HG03139 (cell line): ENCODE results near the gene RIC8A.
A peak's percentile ranks its signal among the peaks of the same experiment; 100 is the strongest.

Source experiments
- ATAC-seq: cut with Tn5 transposase; IDR thresholded peaks from one replicate; pipeline ENCODE4 v1.9.1; 2021; ENCODE audit not compliant: unreplicated experiment

Gene RIC8A

DNA sequence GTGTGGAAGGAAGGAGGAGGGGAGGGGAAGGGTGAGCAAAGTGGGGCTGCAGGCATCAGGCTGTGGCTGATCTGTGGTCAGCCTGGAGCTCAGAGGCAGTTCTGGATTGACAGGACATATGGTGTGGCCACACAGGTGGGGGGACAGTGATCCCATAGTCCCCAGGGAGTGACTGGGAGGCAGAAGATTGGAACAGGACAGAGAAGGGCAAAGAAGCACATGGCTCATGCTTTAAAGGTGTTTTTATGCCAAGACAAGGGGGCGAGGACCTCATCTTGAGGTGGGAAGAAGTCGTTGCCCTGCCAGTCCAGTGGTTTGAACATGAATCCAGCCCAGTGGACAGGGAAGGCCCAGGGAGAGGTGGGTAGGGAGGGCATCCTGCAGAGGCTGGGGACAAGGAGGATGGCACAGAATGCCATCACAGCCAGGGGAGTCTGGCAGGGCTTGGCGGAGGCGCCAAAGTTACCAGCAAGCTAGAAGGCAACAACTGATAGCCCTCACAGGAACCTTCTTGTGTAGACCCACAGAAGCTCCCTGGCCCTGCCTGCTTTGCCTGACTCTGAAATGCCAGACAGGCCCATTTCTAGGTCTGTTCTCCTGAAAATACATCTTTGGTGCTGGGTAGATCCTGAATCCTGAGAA, 3.4 kb upstream of the RIC8A start:
- ATAC-seq = no peak

- ATAC-seq = no peak
These were observed 2.9 kb upstream of the RIC8A start for GRCh38 chr11:204587-205109.

DNA sequence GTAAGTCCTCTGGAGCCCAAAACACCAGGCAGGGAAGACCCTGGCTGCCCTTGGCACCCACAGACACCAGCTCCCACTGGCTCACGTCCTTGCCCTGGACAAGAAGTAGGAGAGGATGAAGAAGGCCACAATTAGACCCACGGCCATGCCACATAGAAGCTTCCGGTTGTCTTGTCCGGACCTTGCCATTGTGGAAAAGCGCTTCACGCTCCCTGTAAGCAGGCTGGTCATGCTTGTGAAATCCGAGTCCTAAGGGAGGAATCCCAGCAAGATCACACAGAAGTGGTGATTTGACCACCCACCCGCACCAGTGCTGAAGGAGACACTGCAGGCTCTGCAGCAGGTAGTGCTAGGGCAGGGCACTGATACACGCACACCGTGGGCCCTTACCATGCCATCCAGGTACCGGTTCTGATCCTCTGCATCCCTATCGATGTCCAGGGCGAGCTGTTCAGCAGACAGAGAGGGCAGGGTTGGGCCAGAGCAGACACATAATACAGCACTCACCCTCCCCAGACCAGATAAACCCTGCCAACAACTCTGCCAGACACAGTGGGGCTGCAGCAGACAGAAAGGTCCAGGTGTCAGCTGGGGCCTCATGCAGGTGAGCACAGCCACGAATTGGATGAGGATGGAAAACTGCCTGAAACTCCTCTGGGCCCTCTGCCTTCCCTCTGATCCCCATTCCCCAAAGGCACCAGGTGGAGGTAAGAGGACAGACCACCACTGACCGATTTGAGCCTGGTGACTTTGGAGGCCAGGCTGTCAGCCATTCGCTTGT, 2.1 kb upstream of the RIC8A start:
- ATAC-seq = no peak

DNA sequence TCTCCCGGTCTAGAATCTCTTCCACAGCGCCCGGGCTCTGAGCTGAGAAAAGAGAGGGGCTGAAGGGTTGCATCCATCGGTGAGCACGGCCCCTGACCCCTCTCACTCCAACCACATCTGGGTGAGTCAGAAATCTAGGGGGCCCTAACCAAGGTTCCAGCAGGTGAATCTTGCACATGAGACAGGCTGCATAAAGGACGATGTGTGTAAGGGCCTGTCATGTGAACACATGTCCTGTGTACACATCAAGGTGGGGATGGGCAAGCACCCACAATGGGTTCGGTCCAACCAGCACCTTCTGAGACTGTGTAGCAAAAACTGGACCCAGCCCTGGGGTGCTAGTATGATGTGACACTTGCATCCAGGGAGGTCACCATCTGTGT, 1.5 kb upstream of the RIC8A start:
- ATAC-seq = no peak

GRCh38 chr11:206526-207207, 841 bp upstream of the RIC8A start:
- peak; percentile 7 for ATAC-seq

DNA sequence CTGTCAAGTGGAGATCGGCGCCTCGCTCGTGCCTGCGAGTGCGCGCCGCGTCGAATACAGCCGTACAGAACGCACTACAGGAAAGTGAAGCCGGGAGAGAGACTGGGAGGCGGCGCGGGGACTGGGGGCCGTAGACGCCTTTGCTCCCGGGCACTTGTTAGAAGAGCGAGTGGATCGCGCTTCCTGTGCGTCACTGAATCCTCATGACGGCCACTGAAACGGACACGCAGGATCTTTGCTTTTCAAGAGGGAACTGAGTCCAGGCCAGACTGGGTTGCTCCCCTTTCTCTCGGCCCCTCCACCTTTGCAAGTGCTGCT, 314 bp downstream of the RIC8A start:
- peak; percentile 11 for ATAC-seq

GRCh38 chr11:208181-208916, 841 bp downstream of the RIC8A start:
- ATAC-seq = no peak

DNA sequence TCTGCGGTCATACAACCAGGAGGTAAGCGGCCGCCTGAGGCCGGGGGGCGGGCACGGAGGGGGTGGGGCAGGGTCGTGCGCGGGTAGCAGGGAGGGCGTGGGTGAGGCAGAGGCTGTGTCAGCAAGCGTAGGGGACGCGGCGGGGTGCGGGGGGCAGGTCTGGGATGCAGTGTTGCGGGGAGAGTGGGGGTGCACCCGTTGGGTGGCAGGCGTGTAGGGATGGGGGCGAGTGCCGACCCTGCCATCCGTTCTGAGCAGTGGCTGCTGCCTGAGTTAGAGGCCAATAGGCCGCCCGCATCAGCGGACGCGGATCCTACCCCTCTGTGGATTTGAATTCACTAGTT, 1.4 kb downstream of the RIC8A start:
- ATAC-seq = no peak

DNA sequence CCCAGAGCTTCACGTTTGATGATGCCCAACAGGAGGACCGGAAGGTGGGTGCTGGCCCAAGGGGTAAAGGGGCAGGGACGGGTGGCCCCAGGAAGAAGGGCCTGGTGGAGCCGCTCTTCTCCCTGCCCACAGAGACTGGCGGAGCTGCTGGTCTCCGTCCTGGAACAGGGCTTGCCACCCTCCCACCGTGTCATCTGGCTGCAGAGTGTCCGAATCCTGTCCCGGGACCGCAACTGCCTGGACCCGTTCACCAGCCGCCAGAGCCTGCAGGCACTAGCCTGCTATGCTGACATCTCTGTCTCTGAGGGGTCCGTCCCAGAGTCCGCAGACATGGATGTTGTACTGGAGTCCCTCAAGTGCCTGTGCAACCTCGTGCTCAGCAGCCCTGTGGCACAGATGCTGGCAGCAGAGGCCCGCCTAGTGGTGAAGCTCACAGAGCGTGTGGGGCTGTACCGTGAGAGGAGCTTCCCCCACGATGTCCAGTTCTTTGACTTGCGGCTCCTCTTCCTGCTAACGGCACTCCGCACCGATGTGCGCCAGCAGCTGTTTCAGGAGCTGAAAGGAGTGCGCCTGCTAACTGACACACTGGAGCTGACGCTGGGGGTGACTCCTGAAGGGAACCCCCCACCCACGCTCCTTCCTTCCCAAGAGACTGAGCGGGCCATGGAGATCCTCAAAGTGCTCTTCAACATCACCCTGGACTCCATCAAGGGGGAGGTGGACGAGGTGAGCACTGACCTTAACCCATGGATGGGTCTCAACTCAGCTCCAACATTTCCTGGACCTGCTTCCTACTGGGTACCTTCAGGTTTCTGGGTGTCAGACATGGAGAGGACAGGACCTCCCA, 2.0 kb downstream of the RIC8A start:
- ATAC-seq = no peak

- no peak for ATAC-seq
These were observed 2.8 kb downstream of the RIC8A start for GRCh38 chr11:210122-210802.

- no peak for ATAC-seq
These were observed 3.3 kb downstream of the RIC8A start for GRCh38 chr11:210803-211180.

DNA sequence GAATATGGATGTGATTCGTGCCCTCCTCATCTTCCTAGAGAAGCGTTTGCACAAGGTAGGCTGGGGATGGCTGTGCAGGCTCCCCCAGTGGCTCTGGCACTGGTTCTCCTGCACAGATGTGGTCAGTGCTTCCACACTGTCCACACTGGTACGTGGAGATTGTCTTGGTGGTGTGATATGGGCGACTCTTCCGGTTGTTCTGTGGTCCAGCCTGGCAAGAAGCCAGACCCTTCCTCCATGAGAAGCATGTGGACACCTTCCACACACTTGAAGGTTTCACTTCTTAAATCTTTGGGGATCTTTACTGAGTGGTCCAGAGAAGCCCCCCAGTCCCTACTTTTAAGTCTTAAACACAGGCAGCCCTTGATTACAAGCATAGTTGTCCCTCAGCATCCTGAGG, 3.8 kb downstream of the RIC8A start:
- ATAC-seq = no peak

- no peak for ATAC-seq
These were observed 4.2 kb downstream of the RIC8A start for GRCh38 chr11:211741-212140.

- no peak for ATAC-seq
These were observed 4.9 kb downstream of the RIC8A start for GRCh38 chr11:212150-213100.

- ATAC-seq = no peak
These were observed 5.6 kb downstream of the RIC8A start for GRCh38 chr11:213111-213510.

DNA sequence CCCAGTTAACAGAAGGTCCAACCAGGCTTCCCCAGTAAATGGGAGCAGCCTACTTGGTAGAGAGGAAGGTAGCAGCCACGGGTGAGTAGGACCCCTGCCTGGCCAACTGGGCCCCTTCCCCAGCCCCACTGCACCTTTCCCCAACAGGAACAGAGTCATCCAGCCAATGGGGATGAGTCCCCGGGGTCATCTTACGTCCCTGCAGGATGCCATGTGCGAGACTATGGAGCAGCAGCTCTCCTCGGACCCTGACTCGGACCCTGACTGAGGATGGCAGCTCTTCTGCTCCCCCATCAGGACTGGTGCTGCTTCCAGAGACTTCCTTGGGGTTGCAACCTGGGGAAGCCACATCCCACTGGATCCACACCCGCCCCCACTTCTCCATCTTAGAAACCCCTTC, 6.6 kb downstream of the RIC8A start:
- ATAC-seq = no peak

DNA sequence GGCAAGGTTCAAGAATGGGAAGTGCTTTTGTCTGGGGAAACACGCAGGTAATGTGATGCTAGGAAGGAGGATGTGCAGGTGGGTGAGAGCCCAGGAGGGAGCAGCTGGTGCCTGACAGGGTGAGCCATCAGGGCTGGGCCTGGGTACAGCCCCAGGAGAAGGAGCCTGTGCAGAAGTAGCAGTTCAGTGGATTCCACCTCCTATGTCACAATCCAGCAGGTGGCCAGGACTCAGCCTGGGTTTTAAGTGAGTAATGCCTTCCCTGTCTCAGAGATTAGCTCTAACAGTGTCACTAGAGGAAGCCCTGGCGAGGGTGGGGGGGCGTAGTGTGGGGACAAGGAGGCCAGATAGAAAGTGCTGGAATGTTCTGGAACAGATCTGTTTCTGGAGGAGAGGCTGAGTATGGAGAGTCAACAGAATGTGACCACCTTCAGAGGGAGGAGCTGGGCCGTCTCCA, 8.1 kb downstream of the RIC8A start:
- ATAC-seq = no peak

DNA sequence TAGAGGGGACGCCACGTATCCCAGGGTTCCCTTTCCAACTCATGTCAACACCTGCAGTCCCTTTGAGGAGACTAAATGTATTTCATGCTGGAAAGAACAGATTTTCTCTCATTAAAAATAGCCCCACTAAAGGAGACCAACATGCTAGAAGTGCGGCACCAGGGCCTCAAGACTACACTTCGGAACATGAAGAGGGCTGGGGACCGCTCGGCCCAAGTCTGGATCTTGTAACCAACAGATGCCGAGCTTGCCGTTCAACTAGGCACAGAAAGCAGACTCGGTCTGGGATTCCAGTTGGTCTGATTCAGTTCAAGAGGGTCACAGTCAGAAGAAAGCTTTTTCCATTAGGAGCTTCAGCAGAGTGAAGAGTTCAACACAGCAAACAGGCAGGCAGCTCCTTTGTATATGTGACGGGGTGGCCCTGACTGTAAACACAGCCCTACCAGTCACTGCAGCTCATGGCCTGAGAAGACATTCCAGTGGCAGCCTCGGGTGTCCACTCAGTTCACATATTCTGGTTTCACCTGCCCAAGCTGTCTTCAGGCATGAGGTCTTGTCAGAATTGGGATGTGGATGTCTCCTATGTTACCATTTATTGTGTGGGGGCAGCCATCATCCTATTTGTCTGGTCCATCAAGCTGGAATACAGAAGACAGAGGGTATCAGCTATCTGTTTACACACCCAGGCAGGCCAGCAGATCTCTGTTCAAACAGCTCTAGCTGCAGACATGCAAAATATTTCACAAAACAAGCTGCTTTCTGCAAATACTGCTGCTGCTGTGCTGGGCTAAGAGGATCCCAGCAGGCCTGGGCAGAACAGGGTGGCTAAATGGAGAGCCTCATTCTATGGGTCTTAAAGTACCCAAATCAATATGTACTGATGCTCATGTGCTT, 8.8 kb downstream of the RIC8A start:
- no peak for ATAC-seq
